CD4-positive, alpha-beta T cell treated with Interleukin-17A for 1 hour (primary cell): ENCODE results near the gene ZKSCAN3.
"Not testable (repeated sequence)": the region's sequence is repeated elsewhere in the genome, so short reads cannot be mapped to it uniquely, and the experiment has no call there.

Experiments
- DNase-seq: peaks from one replicate; pipeline ENCODE4 v3.0.0-alpha.2; 2020

The ZKSCAN3 gene

DNA sequence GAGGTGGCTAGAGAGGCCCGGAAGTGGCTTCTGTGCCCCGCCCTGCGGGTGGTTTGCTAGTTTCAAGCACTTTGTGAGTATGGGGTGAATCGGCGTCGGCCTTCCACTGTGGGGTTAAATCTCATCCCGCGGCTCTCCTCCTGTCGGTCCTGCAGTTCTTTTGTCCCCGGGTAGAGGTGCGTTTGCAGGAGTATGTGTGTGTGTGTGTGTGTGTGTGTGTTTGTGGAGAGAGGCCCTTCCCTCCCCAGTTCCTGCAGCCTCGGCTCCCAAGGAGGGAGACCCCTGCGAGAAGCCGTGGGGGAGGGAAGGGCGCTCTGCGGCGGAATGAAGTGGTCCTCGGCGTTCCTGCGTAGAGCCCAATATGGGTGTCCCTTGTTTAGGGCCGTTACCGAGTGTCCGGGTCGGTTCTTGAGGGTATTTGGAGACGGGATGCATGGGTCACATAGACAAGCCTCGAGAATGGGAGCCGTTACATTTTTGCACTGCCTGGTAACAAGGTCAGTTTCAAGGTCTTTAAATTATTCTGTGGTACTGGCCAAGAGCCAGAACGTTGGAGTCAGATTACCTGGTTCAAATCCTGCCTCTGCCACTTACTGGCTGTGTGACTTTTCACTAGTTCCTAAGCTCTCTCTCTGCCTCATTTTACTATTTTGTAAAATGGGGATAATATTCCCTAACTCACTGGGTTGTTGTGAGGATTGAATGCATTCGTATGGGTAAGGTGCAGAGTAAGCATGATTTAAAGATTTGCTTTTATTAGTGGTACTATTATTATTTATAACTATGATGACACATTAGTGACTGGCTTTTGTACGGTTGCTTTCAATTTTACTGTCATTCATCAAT, at the start of gene ZKSCAN3:
Gene ZKSCAN3 (plus strand): TSS at position 56 of the 846 bp plus-strand sequence. CDS start 9,640 bp downstream, outside the sequence.
- peak; percentile 86 for DNase-seq

DNA sequence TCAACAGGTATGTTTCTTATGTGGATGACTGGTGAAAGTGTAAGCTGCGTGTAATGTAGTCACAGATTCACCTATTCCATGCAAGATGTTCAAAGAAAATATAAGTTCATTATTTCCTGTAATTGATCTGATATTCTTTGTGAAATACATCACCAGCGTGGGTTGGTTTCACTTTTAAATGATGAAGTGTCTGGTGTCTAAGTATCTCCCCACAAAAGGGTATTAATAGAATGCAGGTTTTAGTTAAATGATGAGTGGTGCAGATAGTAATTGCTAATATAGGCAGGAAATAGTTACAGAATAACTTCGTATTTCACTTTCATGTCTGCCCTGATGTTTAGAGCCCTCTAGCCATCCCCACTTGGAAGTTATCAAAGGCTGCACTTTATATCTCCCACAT, 46.2 kb upstream of the ZKSCAN3 start:
- DNase-seq = peak; percentile 15

DNA sequence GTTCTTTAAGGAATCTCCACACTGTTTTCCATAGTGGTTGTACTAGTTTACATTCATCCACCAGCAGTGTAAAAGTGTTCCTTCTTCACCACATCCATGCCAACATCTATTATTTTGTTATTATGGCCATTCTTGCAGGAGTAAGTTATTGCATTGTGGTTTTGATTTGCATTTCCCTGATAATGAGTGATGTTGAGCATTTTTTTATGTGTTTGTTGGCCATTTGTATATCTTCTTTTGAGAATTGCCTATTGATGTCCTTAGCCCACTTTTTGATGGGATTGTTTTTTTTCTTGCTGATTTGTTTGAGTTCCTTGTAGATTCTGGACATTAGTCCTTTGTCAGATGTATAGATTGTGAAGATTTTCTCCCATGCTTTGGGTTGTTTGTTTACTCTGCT, 43.4 kb upstream of the ZKSCAN3 start:
- not testable (repeated sequence) for DNase-seq

DNA sequence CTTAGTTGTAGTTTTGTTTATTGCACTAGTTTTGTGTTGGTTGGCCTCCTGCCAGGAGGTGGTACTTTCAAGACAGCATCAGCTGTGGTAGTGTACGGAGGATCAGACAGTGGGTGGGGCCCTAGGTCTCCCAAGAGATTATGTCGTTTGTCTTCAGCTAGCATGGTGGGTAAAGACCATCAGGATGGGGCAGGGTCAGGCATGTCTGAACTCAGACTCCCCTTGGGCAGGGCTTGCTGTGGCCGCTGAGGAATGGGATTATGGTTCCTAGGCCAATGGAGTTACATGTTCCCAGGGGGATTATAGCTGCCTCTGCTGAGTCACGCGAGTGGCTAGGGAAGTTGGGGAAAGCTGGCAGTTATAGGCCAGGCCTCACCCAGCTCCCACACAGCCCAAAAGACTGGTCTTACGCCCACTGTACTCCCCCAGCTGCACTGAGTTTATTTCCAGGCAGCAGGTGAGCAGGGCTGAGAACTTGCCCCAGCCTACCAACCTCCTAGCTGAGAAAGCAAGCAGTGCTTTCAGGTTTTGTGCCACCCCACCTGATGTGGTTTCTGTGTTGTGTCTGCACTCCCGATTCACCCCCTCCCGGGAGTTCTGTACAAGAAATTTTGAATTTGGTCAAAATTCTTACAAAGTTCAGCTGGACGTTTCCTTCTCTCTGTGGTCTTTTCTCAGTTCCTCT, 38.5 kb upstream of the ZKSCAN3 start:
- DNase-seq = no peak

DNA sequence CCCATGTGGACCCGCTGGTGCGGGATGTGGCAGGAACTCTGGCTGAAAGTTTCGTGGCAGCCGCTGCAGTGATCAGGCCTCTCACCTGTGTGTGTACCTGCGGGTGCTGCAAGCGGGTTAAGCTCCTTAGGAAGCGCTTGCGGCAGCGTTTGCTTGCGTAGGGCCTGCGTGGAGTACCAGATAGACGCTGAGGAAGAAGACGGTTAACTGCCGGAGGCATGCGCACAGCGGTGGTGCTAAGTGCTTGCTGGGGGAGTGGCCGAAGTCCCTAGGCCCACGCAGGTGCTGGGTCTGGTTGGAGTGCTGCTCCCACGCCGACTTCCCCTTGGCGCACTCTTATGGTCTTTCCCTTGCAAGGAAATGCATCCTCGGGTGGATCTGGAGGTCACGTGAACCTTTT, 36.8 kb upstream of the ZKSCAN3 start:
- DNase-seq = no peak

DNA sequence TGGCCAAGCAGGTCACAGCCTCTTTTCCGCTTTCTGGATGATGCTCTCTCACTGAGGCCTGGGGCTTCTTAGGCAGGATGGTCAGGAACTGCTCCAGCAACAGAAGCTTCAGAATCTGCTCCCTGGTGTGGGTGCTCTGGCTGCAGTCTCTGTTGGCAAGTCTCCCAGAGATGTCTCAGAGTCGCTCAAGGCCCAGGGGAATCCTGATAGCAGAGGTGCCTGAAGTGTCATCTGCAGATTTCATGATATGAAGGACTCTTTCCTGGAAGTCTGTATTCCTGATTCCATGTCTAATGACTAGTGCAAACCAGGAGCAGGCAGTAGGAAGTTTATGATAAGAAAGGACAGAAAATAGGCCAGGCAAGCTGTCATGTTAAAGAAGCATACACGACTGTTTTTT, 34.1 kb upstream of the ZKSCAN3 start:
- DNase-seq = no peak

DNA sequence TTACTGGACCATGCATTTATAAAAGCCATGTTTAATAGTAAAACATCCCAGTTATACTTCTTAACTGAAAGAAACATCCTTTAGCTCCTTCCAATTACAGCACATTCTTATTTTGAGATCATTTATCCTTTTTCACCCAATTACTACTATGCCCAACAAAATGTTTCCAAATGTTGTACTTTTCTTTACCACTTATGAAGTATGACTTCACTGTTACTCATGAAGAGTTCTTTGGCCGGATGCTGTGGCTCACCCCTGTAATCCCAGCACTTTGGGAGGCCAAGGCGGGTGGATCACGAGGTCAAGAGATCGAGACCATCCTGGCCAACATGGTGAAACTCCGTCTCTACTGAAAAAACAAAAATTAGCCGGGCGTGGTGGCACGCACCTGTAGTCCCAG, 31.9 kb upstream of the ZKSCAN3 start:
- not testable (repeated sequence) for DNase-seq

DNA sequence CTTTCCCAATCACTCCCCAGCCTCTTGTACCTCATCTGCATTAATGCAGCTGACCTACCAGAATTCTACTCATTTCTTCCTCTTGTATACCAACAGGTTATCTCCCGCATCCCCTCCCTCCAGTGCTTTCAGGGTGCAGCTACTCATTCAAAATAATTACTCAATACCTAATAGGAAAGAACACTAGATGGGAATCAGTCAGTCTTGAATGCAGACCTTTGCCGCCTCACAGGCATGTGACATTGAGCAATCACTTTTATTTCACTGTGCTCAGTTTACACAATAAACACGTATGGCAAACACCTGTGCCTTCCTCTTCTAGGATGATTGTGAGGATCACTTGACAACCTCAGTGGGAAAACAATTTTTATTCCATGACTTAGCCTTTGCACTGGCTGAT, 27.1 kb upstream of the ZKSCAN3 start:
- no peak for DNase-seq

DNA sequence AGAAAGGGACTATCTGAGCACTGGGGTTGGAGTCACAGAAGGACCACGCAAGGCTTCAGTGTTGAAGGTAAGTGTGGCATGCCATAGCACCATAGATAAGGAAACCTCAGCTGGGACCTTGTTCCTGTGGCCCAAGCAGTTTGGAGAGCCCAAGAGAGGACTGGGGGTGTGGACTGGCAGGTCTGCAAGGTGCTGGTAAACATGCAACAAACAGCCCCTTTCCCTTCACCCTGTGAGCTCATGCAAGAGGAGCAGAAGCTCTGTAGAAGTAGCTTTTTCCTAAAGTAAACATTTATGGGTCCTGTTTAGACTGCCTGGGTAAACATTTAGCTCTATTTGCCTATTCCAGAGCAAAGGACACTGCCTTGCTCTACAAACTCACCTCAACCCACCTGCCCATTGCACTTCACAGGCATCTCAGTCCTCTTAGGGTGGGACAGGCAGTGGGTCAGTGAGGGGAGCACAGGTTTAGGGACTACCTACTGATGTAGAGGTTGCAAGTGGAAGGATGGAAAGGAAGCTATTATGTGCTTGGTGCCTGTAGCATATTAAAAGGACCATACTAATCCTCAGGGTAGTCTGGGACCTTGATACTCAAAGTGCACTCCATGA, 25.8 kb upstream of the ZKSCAN3 start:
- no peak for DNase-seq

DNA sequence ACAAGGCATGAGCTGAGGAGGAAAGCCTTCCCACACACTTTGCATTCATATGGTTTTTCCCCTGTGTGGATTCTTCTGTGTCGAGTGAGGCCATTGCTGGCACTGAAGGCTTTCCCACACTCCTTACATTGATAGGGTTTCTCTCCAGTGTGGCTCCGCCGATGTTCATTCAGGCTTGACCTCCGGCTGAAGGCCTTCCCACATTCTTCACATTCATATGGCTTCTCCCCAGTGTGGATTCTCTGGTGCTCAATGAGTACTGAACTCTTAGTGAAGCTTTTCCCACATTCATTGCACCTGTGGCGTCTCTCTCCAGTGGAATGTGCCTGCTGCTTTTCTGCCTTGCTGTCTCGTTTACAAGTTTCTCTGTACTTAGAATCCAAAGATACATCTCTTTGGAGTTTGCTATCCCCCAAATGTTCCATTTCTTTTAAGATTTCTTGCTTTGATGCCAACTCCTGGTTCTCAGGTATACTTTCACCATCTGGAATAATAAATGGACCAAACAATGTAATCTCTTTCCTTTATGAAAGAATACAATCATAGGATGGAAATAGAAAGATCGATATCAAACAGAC, 23.3 kb upstream of the ZKSCAN3 start:
- no peak for DNase-seq

DNA sequence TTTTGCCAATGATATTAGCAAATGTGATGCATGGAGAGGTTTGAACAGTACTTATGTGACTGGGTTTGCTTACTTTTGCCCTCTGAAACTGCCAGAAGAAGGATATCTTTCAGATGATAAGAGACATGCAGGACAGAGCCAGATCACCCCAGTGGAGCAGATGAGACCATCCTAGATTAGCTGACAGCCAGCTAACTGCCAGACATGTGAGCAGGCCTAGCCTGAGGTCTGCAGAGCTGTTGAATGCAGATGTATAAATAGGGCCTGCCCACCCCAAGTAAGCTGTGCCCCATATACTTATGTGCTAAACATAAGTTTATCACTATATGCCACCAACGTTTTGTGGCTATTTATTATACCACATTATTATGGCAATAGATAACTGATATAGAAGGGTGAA, 19.7 kb upstream of the ZKSCAN3 start:
- DNase-seq = no peak

DNA sequence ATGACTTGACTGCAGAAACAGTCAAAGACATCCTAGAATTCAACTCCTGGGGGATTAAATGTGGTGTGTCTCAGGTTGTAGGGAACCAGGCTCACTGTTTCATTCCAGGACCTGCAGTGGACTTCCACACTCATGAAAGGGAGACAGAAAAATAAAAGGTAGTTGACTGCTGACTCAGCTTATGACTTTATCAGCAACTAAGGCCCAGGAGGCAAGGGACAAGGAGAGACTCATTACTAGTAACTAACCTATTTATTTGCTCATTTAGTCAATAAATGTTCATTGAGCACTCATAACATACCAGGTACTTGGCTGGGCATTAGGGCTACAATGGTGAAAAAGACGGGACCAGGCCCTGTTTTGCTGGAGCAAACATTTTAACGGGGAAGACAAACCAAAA, 16.7 kb upstream of the ZKSCAN3 start:
- no peak for DNase-seq

DNA sequence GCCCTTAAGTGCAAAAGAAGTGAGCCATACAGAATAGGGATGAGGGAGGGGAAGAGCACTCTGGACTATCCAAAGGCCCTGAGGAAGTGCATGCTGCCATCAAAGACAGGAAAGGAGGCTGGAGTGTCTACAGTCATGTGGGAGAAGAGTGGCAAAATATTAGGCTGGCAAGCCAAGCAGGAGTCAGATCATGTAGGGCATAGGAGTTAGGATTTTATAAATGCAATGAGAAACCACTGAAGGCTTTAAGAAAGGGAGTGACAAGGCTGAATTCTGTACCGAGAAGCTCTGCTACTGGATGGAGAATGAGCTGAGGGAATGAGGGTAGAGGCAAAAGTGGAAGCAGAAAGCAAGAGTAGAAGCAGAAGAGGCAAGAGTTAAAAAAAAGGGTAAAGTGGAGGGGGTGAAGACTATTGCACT, 16.1 kb upstream of the ZKSCAN3 start:
- no peak for DNase-seq

DNA sequence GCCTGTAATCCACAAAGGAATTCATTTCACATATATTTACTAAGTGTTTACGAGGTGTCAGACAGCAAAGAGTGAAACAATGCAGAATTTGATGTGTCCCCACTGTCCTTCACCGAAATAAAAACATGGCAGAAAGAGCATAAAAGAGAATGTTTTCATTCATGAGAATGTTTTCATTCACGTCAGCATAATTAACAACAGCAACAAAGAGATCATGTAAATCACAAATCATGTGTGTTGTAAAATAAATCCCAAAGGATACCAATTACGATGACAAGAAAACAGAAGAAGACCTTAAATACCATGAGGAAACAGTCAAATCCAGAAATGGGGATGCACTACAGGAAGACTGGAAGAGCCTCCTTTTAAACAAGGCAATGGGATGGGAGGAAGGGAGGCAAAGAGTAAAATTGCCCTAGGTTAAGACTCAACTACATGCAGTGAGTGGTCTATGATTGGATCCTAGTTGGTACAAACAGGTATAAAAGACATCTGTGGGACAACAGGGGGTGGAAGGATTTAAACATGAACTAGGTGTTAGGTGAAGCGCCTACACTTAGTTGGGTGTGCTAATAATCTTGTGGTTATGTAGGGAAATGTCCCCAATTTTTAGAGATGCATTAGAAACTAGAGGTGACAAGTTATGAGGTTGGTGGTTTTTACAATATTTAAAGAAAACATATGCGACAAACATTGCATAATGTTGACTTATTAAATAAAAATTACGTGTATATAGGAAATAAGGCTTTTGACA, 15.3 kb upstream of the ZKSCAN3 start:
- DNase-seq = peak; percentile 16

DNA sequence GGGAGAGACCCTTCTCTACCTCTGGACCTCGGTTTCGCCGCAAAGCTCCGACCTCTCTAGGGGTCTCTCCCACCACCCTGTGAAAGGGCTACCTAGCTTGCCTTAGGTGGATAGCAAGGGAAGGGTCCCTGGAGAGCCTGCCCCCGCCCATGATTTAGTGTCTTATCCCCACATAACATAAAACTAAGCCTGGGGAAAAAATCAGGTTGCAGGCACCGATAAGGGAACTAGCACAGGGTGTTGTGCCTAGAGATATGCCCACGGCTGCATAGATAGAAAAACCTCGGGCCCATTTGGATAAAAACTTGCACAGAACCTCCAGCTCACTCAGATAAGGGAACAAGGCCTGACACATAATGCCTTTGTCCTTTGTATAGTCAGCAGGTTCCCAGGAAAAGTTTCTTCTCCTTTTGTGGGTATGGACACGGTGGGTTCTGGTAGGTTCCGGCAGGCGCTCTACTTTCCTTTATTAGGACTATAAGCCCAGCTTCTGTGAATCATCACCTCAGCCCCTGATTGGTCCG, 14.6 kb upstream of the ZKSCAN3 start:
- no peak for DNase-seq

DNA sequence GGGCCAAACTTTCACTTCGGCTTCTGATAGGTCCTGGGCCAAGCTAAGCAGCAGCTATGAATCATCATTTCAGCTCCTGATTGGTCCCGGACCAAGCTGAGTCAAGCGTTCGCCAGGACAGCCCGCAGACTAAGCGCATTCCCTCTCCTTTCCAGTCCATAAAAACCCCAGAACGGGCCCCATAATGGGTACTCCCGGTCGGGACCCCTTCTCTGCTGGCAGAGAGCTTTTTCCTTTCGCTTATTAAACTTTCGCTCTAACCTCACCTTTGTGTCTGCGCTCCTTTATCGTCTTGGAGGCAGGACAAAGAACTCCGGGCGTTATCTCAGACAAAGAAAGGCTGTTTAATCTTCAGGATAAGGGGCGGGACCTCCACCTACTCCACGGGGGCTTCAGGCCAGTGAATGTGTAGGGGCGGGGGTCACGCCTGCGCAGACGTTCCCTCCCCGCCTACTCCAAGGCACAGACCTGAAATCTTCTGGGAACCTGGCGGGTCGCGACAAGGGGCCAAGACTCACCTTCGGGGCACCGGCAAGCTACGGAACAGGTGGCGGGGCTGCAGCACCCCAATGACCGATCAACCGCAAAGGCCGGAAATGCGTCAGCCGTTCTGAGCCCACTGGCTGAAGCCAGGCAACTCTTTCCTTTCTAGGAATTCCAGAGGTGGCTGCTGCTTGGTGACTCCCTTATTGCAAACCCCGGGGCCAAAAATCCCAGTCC, 14.0 kb upstream of the ZKSCAN3 start, which contains the start of gene ZSCAN31:
Gene ZSCAN31 (minus strand): TSS at position 585 of the 720 bp plus-strand sequence. CDS start 6,465 bp downstream, outside the sequence.
- DNase-seq = peak; percentile 94

DNA sequence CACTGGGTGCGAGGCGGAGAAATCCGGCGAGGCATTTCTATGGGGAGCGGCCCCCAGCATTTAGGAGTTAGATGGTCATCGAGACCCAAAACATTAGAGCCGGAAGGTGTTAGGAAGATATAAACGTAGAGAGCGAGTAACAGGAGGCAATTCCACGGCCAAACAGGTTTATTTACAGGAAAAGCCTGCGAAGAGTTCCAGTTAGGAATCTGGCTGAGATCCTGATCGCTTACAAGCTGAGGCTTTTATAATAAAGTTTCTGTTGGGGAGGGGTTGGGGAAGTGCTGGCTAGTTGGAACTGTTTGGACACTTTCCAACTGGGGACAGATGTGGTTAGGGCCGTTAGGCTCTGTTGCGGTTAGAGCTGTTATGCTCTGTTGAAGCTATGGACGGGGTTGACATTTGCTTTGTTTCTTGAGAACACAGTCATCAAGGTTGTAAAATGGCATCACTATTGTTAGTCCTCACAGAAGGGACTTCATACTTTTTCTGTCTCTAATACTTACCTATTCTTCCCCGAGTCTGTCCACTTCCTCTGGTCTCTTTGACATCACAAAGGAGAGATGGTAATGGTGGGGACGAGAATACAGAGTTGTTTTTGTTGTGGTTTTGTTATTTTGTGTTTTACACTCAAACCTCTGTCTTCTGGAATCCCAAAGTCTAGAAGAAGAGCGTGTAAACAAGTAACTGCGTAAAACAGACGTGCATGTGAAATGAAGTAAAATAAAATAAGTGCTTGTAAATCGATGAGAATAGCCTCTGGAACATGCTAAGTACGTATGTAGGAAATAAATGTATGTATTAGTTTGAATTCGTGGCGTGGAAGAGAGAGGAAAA, 13.2 kb upstream of the ZKSCAN3 start:
- peak; percentile 60 for DNase-seq

DNA sequence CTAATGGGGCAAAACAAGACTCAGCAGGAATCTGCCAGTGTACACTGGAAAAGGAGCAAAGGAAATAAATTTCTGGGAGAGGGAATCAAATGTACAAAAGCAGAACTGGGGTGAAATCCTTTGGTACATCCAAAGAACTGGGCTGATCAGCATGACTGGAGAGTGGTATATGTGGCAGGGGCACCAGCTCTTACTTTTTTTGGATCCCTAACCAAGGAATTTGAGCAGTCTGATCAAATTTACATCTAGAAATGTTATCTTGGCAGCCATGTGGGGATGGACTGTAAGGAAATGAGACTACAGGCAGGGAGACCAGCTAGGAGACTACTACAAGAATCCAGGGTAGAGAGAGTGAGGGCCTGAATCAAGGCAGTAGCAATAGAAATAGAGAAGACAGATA, 12.6 kb upstream of the ZKSCAN3 start:
- DNase-seq = no peak

DNA sequence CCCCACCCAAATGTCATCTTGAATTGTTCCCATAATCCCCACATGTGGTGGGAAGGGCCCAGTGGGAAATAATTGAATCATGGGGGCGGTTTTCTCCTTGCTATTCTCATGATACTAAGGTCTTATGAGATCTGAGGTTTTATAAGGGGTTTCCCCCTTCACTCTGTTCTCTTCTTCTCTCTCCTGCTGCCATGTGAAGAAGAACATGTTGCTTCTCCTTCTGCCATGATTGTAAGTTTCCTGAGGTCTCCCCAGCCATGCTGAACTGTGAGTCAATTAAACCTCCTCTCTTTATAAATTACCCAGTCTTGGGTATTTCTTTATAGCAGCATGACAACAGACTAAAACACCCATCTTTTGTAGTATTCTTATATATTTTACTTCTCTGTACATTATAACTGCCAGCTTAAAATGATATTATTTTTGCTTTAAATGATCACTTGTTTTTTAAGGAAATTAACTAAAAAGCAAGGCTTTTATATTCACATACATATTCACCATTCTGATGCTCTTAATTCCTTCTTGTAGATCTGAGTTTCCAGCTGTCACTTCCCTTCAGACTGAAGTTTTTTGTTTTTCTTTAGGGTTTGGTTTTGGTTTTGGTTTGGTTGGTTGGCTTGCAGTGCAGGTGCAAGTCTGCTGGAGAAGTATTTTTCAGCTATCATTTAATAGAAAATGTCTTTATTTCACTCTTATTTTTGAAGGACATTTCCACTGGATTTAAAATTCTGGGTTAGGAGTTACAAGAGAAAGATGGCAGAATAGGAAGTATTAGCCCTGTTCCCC, 9.2 kb upstream of the ZKSCAN3 start:
- no peak for DNase-seq
